Right forelimb (tissue), 1 donor: Measurements from ENCODE around the gene HS3ST1.
A peak's percentile ranks its signal among the peaks of the same experiment; 100 is the strongest.
"Not testable (repeated sequence)": the region's sequence is repeated elsewhere in the genome, so short reads cannot be mapped to it uniquely, and the experiment has no call there.

ENCODE experiments used
- DNase-seq: peaks from one replicate; pipeline ENCODE4 v3.0.0-alpha.2; 2018

Gene HS3ST1

DNA sequence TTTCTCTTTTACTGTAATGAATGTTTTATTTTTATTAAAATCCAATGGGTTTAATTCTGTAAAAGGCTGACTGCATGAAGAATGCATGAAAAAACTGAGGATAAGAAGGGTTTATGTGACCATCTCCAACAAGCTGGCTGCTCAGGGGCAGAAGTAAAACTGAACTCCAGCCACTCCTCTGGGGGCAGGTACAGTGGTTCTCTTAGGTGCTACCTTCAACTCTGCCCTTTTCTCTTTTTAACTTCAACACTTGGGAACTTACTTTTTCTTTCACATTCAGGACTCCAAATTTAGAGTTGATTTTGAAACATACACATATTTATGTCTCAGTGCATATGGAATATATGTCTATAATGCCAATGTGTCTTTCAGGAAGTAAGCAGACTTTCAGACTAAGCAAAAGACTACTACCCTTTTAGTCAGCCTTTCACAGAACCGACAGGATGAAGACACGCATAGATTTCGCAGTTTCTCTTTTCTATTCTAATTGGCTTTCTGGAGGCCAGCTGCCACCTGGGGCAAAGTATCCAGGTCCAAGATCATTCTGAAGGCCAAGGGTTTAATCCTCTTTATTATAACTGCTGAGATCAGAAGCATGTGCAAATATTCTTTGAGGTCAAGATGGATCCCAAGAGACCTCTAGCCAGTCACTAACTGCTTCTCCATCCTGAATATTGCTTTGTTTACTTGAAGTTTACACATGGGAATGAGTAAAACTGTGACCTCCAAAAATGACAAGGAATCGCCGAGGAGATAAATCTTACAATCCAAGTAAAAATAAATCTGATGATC, 30.7 kb downstream of the HS3ST1 start:
- DNase-seq: no peak

DNA sequence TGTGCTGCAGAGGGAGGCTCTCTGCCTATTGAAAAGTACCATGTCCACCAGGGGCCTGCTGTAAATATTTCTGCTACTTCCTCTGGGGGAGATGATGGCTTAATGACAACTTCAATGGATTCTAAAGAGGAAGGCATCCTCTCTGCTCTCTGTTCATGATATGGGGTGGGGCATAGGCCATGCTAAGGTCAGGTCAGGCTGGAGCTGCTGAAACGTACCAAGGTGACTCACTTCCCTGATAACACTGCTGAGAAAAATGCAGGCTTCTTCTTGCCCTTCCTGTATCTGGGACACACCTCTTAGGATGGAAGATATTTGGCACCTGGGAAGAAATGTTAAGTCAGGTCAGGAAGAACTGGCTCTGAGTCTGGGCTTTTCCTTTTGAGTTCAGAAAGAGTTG, 31.5 kb downstream of the HS3ST1 start:
- DNase-seq: no peak

DNA sequence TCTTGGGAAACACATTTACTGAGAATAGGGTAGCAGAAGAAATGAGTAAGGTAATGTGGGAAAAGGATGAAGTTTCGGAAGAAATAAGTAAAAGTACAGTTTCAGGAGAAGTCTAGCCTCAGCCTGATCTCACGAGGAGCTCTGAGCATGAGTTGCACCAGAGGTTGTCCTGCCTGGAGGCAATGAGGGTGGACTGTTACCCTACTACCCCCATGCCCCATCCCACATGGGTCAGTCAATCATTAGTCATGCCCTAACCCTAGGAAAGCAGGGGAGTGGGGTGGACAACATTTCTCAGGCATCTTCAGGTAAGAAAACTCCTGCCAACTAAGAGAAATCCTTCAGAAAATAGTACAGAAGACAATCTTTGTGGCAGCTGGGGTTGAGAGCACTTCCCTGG, 35.1 kb downstream of the HS3ST1 start:
- DNase-seq: no peak

DNA sequence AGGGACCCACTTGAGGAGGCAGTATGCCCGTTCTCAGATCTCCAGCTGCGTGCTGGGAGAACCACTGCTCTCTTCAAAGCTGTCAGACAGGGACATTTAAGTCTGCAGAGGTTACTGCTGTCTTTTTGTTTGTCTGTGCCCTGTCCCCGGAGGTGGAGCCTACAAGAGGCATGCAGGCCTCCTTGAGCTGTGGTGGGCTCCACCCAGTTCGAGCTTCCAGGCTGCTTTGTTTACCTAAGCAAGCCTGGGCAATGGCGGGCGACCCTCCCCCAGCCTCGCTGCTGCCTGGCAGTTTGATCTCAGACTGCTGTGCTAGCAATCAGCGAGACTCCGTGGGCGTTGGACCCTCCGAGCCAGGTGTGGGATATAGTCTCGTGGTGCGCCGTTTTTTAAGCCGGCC, 44.6 kb downstream of the HS3ST1 start:
- not testable (repeated sequence) for DNase-seq

DNA sequence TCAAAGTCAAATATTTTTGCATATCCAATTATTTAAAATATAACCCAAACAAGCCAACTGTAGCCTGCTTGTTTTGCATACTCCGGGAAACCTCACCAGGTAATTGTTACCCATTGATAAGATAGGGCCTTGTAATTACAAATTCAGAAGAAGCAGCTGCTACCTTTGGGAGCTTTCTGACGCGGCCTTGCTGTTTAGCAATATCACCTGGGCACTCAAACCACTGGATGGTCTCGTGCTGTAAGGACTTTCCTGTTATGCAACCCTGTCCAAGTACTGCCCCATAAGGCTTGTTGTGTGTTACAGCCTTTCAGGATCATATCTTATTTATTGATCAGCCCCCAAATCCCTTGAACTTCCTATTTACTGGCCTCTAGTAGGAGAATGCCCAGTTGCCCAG, 52.1 kb downstream of the HS3ST1 start:
- DNase-seq: no peak

DNA sequence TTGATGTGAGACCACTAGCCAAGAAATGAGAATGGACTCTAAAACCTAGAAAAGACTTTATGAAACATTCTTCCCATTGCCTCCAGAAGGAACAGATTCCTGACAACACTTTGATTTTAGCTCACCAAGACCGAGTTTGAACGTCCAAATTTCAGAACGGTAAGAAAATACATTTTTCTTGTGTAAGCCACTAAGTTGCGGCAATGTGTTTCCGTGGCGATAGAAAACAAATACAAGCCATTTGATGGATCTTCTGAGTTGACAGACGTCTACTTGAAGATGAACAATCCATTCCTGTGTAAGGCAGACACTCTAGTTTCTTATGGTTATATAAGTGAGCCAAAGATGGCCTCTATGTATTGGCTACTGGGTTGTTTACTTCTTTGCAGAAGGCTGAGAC, 52.5 kb downstream of the HS3ST1 start:
- DNase-seq: no peak

DNA sequence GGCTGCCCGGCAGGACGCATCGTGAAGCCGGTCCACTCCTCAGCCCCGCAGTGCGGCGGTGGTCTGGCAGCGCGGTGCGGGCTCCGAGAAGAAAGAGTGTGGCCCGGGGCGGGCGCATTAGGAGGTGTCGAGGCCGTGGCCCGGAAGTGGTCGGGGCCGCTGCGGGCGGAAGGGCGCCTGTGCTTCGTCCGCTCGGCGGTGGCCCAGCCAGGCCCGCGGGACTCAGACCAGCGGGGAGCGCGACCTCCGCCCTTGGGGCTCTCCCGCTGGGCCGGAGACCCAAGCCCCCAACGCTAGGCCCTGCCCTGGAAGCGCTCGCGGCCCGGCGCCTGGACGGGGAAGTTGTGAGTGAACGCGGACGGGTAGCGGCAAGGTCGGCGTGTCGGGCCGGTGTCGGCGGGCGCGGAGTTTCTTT, 60.0 kb downstream of the HS3ST1 start:
- DNase-seq: peak; percentile 42

DNA sequence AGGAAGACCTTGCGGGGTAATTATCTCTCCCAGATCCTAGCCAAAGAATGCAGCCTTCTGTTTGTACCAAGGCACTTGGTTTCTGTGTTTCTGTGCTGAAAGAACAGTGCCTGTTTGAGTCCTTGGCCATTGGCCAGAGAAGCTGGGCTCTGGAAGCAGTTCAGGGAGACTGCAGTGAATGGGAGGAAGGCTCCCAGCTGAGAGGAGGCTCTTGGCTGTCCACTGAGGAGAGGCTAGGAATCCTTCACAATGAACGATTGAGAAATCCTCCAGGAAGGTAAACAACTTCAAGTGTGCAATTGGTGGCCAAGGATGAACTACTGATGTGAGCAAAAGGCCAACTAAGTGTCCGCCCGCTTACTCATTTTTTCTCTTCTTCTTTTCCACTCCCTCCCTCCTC, 61.3 kb downstream of the HS3ST1 start:
- peak; percentile 48 for DNase-seq

DNA sequence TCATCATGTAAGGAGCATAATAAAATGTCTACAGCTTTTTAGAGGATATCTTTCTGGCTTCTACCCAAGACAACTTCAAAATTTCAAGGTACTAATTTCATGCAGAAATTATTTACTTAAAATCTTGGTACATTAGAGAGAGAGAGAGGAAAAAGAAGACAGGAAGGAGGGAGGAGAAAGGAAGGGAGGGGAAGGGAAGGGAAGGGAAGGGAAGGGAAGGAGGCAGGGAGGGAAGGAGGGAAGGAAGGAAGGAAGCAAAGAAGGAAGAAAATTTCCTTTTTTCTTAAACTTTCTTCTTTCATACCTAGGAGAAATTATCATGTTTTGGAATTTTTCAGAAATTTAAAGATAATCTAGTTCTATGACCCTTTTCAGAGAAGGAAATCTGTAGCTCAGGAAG, 61.8 kb downstream of the HS3ST1 start:
- no peak for DNase-seq

DNA sequence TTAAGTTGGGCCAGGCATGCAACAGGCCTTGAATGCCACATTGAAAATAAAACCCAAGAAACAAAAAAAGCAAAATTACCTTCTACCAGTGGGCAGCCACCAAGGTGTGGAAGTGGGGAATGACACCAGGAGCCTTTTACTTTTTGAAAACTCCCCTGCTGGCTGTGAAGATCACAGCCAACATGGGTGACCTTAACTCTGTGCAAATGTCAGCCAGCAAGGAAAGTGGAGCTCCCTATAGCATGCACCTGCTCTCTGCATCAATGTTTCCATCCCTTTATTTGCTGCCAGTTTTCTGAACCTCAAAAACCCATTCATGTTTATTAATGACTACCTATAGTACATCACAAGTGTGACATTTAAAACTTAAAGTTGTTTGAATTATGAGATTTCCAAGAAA, 63.7 kb downstream of the HS3ST1 start:
- no peak for DNase-seq

DNA sequence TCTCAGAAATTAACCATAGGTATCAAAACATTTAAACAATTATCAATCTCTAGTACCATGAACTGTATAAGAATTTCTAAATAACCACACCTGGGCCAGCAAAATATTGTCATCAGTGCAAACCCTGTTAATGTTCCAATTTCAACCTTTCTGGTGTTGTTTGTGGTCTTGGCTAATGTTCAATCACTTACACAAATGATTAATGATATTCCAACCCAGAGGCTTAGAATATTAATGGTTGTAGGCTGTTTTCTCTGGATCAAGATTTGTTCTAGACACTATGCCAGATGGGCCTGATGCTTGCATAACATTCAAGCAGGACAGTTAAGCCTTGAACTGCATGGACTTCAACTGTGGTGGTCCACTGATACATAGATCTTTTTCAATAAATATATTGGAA, 69.1 kb downstream of the HS3ST1 start:
- no peak for DNase-seq

DNA sequence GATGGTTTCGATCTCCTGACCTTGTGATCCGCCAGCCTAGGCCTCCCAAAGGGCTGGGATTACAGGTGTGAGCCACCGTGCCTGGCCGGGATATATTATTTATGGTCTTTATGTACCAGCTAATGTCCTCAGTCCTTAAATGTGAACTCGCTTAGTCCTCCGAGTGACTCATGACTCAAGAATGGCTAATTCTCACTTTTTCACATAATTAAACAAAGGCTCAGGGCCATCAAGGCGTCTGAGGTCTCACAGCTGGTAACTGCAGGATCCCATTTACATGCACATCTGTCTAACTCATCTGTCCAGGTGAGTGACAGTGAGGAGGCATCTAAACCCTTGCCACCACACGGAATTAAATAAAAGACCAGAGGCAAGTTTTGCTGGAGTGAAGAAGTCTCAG, 73.5 kb downstream of the HS3ST1 start:
- no peak for DNase-seq

DNA sequence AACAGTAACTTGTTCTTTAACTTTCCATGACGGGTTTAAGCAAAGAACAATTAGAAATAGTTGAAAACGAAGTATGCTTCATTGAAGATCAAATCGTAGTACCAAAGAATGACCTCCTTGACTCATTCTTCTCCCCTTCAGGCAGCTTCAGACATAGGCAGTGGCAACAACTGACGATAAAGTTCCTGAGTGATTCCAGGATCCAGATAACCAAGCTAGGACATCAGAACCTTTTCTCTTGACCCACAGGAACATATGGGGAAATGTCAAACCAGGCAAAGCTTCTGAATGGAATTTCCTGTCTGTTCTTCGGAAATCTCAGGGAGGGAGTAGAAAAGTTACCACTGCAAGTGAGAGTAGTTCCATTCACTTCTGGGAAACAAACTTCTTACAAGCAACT, 74.2 kb downstream of the HS3ST1 start:
- DNase-seq: no peak

DNA sequence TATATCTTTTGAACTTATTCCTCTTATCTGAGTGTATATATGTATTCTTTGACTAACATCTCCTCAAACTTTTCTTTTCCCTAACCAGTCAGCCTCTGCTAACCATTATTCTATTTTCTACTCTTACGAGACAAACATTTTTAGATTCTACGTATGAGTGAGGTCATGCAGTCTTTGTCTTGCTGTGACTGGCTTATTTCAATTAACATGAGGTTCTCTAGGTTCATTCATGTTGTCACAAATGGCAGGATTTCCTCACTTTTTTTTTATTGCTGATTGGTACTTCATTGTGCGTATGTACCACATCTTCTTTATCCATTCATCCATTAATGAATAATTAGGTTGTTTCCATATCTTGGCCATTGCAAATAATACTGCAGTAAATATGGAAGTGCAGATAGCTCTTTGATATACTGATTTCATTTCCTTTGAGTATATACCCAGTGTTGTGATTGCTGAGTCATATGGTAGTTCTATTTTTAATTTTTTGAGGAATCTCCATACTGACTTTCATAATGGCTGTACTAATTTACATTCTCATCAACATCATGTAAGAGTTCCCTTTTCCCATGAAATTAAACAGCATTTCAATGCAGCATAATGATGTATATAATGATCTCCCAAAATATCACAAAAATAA, 80.1 kb downstream of the HS3ST1 start:
- no peak for DNase-seq

DNA sequence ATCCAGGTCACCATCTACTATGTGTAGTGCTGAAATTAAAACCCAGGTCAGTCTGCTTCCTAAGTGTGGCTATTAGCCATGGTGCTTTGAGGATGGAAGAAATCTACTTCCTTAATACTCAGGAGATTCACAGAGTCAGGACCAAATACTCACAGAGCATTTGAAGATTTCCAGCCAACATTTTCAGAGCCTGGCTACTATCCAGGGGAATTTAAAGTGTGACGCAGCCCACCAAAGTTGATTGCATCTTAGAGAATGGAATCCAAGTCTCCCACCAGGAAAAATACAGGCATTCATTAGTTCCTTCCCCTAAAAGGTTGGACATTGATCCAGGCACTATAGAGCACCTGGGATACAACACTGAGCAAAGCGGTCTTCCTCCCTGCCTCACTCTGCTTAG, 83.8 kb downstream of the HS3ST1 start:
- no peak for DNase-seq

DNA sequence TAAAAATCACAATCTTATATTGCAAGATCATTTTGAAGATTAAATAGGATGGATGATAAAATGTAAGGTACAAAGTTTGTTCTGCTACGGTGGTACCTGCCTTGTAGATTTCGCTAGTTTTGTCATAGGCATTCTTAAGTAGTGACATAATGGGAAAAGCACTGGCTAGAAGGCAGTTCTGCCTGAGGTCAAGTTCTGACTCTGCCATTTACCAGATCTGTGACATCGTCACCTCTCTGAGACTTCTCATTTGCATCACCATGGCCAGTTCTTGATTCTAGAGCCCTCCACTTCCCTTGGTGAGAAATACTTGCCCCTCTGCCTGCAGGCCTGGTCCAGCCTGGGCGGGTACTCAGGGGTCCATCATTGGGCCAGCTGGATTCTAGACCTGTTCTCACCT, 85.2 kb downstream of the HS3ST1 start:
- DNase-seq: no peak
